Kidney epithelial cell (primary cell): ENCODE results near the gene GRIK4. TPM values are rescaled to one million over a fixed set of nuclear protein-coding genes. Genes with fewer than 3 reads are reported as not detected.

Source experiments
- DNase-seq: peaks from one replicate; pipeline ENCODE4 v3.0.0-alpha.2; 2010; ENCODE audit warnings: low read depth
- H3K27me3 ChIP-seq: 2 replicates; pipeline ENCODE4 v1.6.0; 2011; ENCODE audit warnings: low read length; ENCODE audit not compliant: control insufficient read depth, insufficient read depth
- H3K36me3 ChIP-seq: 2 replicates; pipeline ENCODE4 v1.5.1; 2011; ENCODE audit warnings: low read length; ENCODE audit not compliant: control insufficient read depth, insufficient read depth
- H3K4me3 ChIP-seq: 2 replicates; pipeline ENCODE4 v1.5.1; 2011; ENCODE audit warnings: low read depth, mild to moderate bottlenecking, control low read depth, low read length
- CTCF ChIP-seq: IDR thresholded peaks from 2 replicates; pipeline ENCODE4 v1.5.1; 2011; ENCODE audit warnings: mild to moderate bottlenecking, moderate library complexity, low read length, control low read depth, inconsistent platforms; ENCODE audit not compliant: insufficient read depth, poor library complexity, severe bottlenecking
- total RNA-seq: library from RNA; depleted of rRNA; stranded (reverse); fragments of >200 nt; gene quantifications from 2 replicates; pipeline ENCODE4 v1.2.3, GENCODE V29; 2015

The GRIK4 gene
- total RNA-seq, 1 donor from 2014 or later = 0.17 TPM

DNA sequence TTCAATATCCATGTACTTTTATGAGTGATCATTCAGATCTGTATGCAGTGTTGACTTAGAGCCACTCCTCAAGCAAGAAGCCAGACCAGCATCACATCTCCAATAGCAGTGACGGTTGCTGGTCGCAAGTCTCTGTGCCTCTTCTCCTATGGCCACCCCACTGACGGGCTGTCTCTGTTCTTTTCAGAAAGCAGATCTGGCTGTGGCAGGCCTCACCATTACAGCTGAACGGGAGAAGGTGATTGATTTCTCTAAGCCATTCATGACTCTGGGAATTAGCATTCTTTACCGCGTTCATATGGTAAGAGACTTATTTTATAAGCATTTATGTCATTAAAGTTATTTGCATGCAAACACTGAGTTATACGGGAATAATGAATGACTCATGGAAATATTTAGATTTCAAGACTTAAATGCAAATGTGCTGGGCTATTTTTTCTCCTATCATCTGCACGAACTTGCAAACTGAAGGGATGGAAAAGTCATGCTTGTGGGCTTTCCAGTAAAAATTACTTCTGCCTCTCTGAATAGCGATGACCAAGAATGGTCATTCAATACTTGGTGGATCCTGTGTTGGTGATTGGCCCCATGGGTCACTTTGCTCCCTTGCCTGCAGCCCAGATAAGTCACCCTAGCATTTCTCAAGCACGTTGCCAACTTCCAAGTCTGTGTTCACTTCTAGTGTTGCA lies 428.8 kb downstream of the GRIK4 start:
- no peak overlapping the region for H3K4me3 ChIP-seq
- no peaks in the 10 kb centered on the region for H3K36me3 ChIP-seq
- DNase-seq = no peak
- H3K27me3 ChIP-seq = peaks cover 5% of the 10 kb centered on the region
- TF ChIP-seq CTCF = no peak

DNA sequence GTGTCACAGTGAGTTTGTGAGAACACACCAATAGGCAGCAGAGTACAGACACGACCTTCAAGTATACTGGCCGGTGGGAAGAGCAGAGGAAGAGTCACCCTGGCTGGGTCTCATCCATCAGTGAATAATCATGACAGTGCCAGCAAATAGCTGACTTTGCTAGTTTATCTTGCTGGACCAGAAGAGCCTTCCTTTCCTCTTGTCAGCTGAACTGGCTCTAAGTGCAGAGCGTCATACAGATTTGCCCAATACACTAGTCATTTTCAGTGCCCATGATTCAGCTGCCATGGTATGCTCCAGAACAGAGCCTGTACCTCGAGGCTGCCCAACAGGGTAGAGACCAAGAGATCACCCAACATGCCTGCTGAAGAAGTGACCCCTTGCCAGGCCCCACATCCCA lies 429.5 kb downstream of the GRIK4 start:
- TF ChIP-seq CTCF = no peak
- no peak for DNase-seq

GRCh38 chr11:120942701-120943100 lies 431.2 kb downstream of the GRIK4 start:
- DNase-seq = no peak
- no peak for TF ChIP-seq CTCF
- H3K27me3 ChIP-seq = peaks cover 3% of the 10 kb centered on the region
- H3K4me3 ChIP-seq = no peak overlapping the region
- no peaks in the 10 kb centered on the region for H3K36me3 ChIP-seq

More for the DNA sequence above, 429.5 kb downstream of the GRIK4 start:
- no peaks in the 10 kb centered on the region for H3K36me3 ChIP-seq
- H3K4me3 ChIP-seq = no peak overlapping the region
- H3K27me3 ChIP-seq = peaks cover 5% of the 10 kb centered on the region

DNA sequence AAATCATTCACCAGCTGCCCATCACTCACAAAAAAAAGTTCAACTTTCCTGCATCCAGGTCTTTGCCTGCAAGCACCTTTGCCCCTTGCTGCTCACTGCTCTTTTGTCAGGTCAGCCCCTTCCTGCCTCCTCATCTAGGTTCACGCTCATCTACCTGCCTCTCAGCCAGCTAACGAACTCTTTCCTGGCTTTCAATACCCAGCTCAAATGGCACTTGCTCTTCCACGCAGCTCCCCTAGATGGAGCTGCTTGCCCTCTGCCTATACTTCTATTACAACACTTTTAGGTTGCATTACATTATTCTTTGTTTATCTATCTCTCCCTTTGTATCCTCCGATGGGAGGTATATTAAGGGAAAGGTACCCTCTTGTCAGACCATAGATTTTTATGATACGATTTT lies 433.5 kb downstream of the GRIK4 start:
- H3K36me3 ChIP-seq = no peaks in the 10 kb centered on the region
- no peak for DNase-seq
- no peaks in the 10 kb centered on the region for H3K27me3 ChIP-seq
- no peak overlapping the region for H3K4me3 ChIP-seq
- no peak for TF ChIP-seq CTCF

- Histone ChIP-seq H3K27me3 (peaks cover 6% of the 10 kb centered on the region), H3K4me3 (no peak overlapping the region), H3K36me3 (no peaks in the 10 kb centered on the region)
- no peak for TF ChIP-seq CTCF
- no peak for DNase-seq
Observed at GRCh38 chr11:120950880-120951279, 439.3 kb downstream of the GRIK4 start.
